Mucosa of stomach (tissue), 1 donor: ENCODE results near the gene EIF2B1.
"Not testable (repeated sequence)": the region's sequence is repeated elsewhere in the genome, so short reads cannot be mapped to it uniquely, and the experiment has no call there.

Experiments used
- H3K27me3 ChIP-seq: one replicate; pipeline ENCODE4 v1.7.0; 2013; ENCODE audit warnings: mild to moderate bottlenecking, low read length; ENCODE audit not compliant: control insufficient read depth, insufficient read depth
- H3K36me3 ChIP-seq: one replicate; pipeline ENCODE4 v1.7.0; 2013; ENCODE audit warnings: low read length; ENCODE audit not compliant: control insufficient read depth, insufficient read depth
- H3K4me1 ChIP-seq: one replicate; pipeline ENCODE4 v1.7.0; 2013; ENCODE audit warnings: mild to moderate bottlenecking, low read length; ENCODE audit not compliant: control insufficient read depth, insufficient read depth
- H3K4me3 ChIP-seq: one replicate; pipeline ENCODE4 v1.7.0; 2013; ENCODE audit warnings: low read length
- H3K9ac ChIP-seq: one replicate; pipeline ENCODE4 v1.7.0; 2013; ENCODE audit warnings: mild to moderate bottlenecking, low read length, moderate library complexity
- H3K9me3 ChIP-seq: one replicate; pipeline ENCODE4 v1.7.0; 2013; ENCODE audit warnings: mild to moderate bottlenecking, low read length, moderate library complexity; ENCODE audit not compliant: control insufficient read depth
- donor health status: Pancreatic carcinoma.

EIF2B1 gene

GRCh38 chr12:123580772-123581171 is 52.7 kb downstream of the EIF2B1 start:
- no peaks in the 10 kb centered on the region for H3K36me3 ChIP-seq
- H3K27me3 ChIP-seq, result no peaks in the 10 kb centered on the region
- no peak overlapping the region for H3K4me3 ChIP-seq
- no peaks in the 10 kb centered on the region for H3K4me1 ChIP-seq
- no peaks in the 10 kb centered on the region for H3K9me3 ChIP-seq
- H3K9ac ChIP-seq, result no peak overlapping the region

- H3K9me3 ChIP-seq, H3K9ac ChIP-seq, H3K27me3 ChIP-seq, H3K4me1 ChIP-seq, H3K4me3 ChIP-seq, H3K36me3 ChIP-seq: not testable (repeated sequence)
Measured at GRCh38 chr12:123578829-123579228, 54.7 kb downstream of the EIF2B1 start.

- no peaks in the 10 kb centered on the region for H3K36me3 ChIP-seq
- no peaks in the 10 kb centered on the region for H3K27me3 ChIP-seq
- H3K9ac ChIP-seq, result no peak overlapping the region
- no peaks in the 10 kb centered on the region for H3K9me3 ChIP-seq
- no peaks in the 10 kb centered on the region for H3K4me1 ChIP-seq
- no peak overlapping the region for H3K4me3 ChIP-seq
Measured at GRCh38 chr12:123578243-123578642, 55.2 kb downstream of the EIF2B1 start.

GRCh38 chr12:123576611-123577010 is 56.9 kb downstream of the EIF2B1 start:
- Histone ChIP-seq H3K4me3 (no peak overlapping the region), H3K36me3 (no peaks in the 10 kb centered on the region), H3K4me1 (no peaks in the 10 kb centered on the region), H3K27me3 (no peaks in the 10 kb centered on the region), H3K9me3 (no peaks in the 10 kb centered on the region), H3K9ac (no peak overlapping the region)

GRCh38 chr12:123573870-123574269 is 59.6 kb downstream of the EIF2B1 start:
- Histone ChIP-seq H3K36me3 (no peaks in the 10 kb centered on the region), H3K4me1 (no peaks in the 10 kb centered on the region), H3K9ac (no peak overlapping the region), H3K27me3 (no peaks in the 10 kb centered on the region), H3K4me3 (no peak overlapping the region), H3K9me3 (no peaks in the 10 kb centered on the region)

- Histone ChIP-seq H3K4me1 (no peaks in the 10 kb centered on the region), H3K9ac (no peak overlapping the region)
Measured at GRCh38 chr12:123572391-123572790, 61.1 kb downstream of the EIF2B1 start.

GRCh38 chr12:123571343-123571813 is 62.1 kb downstream of the EIF2B1 start:
- Histone ChIP-seq H3K9ac (no peak overlapping the region), H3K27me3 (no peaks in the 10 kb centered on the region), H3K4me1 (no peaks in the 10 kb centered on the region), H3K4me3 (no peak overlapping the region), H3K9me3 (no peaks in the 10 kb centered on the region), H3K36me3 (no peaks in the 10 kb centered on the region)

More at GRCh38 chr12:123572391-123572790, 61.1 kb downstream of the EIF2B1 start:
- no peaks in the 10 kb centered on the region for H3K9me3 ChIP-seq
- no peaks in the 10 kb centered on the region for H3K36me3 ChIP-seq
- no peak overlapping the region for H3K4me3 ChIP-seq
- H3K27me3 ChIP-seq, result no peaks in the 10 kb centered on the region
